ENCODE results near the gene DERL3. TPM values are rescaled to one million over a fixed set of nuclear protein-coding genes. Genes with fewer than 3 reads are reported as not detected.
A peak's percentile ranks its signal among the peaks of the same experiment; 100 is the strongest.

DERL3 gene
- total and polyA plus RNA-seq, 2 of the 13 experiments (the other 11 are each of a cell fraction or from before 2014, with no cell fraction given): not detected

DNA sequence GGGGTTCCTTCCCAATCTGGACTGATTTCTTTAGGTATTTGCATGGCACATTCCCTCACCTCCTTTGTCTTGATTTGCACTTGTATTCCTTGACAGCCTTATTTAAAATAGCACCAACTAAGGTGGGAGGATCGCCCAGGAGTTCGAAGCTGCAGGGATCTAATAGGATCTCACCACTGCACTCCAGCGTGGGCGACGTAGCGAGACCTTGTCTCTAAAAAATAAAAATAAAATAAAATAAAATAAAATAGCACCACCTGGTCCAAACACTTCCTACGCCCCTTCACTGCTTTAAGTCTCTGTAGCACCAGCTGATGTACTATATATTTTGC is 19.6 kb upstream of the DERL3 start:
- TF ChIP-seq THYN1 (CRISPR knock-in tag; IDR thresholded peaks at IDR 0.05; ENCODE audit: borderline replicate concordance, low read depth) (no peak), ZNF468 (CRISPR knock-in tag; IDR thresholded peaks at IDR 0.05) (no peak), KLF16 (CRISPR knock-in tag; IDR thresholded peaks at IDR 0.05) (no peak), MEIS1 (CRISPR knock-in tag; IDR thresholded peaks at IDR 0.05; ENCODE audit: borderline replicate concordance) (no peak)
- CTCF ChIA-PET (ENCODE audit: low intra/inter-chr PET ratio, low total read pairs): no interaction called here
- in situ Hi-C loops (cut with HindIII; ENCODE audit: extremely low pct_ligation_motif_present, low pct_unique_long_range_greater_than_20kb): no loop called here

DNA sequence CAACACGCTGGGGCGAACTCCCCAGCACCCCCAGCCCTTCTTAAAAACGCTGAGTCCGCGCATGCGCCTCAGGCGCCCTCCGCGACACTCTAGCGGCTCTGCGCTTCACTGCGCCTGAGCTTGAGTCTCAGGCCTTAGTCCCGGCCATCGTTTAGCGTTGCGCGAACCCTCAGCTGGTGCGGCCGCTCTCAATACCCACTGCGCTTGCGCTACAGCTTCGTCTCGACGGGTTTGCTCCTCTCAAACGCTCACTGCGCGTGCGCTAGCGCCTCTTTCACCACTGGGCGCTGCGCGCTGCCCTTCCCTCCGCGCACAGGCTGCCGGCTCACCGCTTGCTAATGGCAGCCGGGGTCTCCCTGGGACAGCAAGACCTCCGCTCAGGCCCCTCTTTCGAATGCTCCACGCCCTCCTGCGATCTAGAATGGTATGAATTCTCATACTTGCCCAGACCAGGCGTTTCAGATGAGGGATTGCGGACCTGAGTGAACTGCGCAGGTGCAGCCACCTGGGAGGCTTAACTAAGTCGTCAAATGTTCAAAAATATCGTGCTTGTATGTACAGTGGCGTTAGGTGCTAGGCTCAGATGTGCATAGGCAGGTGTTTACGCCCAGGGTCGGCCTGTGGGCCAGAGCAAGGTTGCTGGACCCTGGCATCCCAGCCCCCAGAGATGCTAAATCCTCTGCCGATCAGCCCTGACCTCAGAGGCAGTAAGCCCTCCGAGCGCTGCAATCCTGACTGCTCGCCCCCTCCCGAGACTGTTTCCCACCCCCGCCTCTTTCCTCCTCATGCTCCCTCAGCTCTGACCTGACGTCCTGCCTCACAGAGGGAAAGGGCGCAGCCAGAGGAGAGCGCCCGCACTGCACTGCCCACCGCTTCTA is 19.0 kb upstream of the DERL3 start, which contains the start of gene SLC2A11:
SLC2A11 (plus strand) TSS at position 270 of the 878 bp plus-strand sequence; CDS start at position 395, 125 bp downstream.
- intact Hi-C loops (cut with micrococcal nuclease; ENCODE audit: unreplicated experiment): loop anchor here (5.0 kb wide), 1 partner anchor 71 kb away; the partner anchor contains the start of gene SMARCB1
- no peaks in the 10 kb centered on the region for H3K9me3 ChIP-seq (ENCODE audit: low read length)
- ChIA-PET POLR2A (interaction anchor here (0.6 to 3.2 kb wide), 37 partner anchors 8 to 692 kb away, joined by 3 to 57 read pairs (median 4); partner anchors contain the start of genes CHCHD10, MIF, MMP11 and SMARCB1), CTCF (ENCODE audit: low intra/inter-chr PET ratio, low total read pairs) (interaction anchor here (2.1 kb wide), 1 partner anchor 89 kb away, joined by 6 read pairs; no protein-coding TSS in a partner anchor)
- peak within 1 kb of the TSS; percentile 74 for H3K9ac ChIP-seq (ENCODE audit: insufficient read depth, low read depth, low read length)
- H3K4me3 ChIP-seq (replicated peaks in 1 of 3; ENCODE audit: insufficient read depth in 1 of 3, low read depth in 2 of 3, low read length in 3 of 3): peak within 1 kb of the TSS; percentile 65 to 89 (median 75)
- no peaks in the 10 kb centered on the region; a peak in 1 of 5 replicates for H3K27me3 ChIP-seq (ENCODE audit: control insufficient read depth in 1 of 2, insufficient read depth in 2 of 2, low read length in 2 of 2)
- H3K79me2 ChIP-seq (ENCODE audit: insufficient read depth, low read length): peaks cover 7% of the 10 kb centered on the region
- H3K36me3 ChIP-seq (replicated peaks in 1 of 2; ENCODE audit: control insufficient read depth in 1 of 2, insufficient read depth in 2 of 2, low read length in 2 of 2): no peaks in the 10 kb centered on the region
- H3K4me1 ChIP-seq (ENCODE audit: insufficient read depth, low read length): peaks cover 25% of the 10 kb centered on the region
- ATAC-seq (peak; percentile 93), DNase-seq (ENCODE audit: low spot score) (peak; percentile 96), FAIRE-seq (peak; percentile 81)
- TSS peak; percentile 59 for BruUV-seq (replicated peaks)
- in situ Hi-C loops (cut with HindIII; ENCODE audit: extremely low pct_ligation_motif_present, low pct_unique_long_range_greater_than_20kb): no loop called here
- WGBS (ENCODE audit: low lambda C conversion rate): 6% methylated on average over 39 of the region's 60 CpGs
- H3K27ac ChIP-seq (ENCODE audit: extremely low read length, insufficient read depth, low read length): peak within 1 kb of the TSS; percentile 81
- peak within 1 kb of the TSS; percentile 100 for H3K4me2 ChIP-seq (ENCODE audit: low read depth, low read length)
- H2AFZ ChIP-seq (ENCODE audit: low read length): peak within 1 kb of the TSS; percentile 85
- H4K20me1 ChIP-seq (ENCODE audit: insufficient read depth, low read length): no peaks in the 10 kb centered on the region
- TF ChIP-seq SMARCC2 (IDR thresholded peaks at IDR 0.05) (no peak), KLF11 (CRISPR knock-in tag; IDR thresholded peaks at IDR 0.05) (no peak), ZNF605 (CRISPR knock-in tag; IDR thresholded peaks at IDR 0.05) (no peak), TBL1XR1 (IDR thresholded peaks at IDR 0.05; ENCODE audit: borderline replicate concordance, low read length, partially characterized antibody) (no peak), ZFY (CRISPR knock-in tag; IDR thresholded peaks at IDR 0.05) (peak; percentile 84; the same call in 1 of the 2 replicates), NCOA1 (CRISPR knock-in tag; IDR thresholded peaks at IDR 0.05) (no peak), MIER3 (CRISPR knock-in tag; IDR thresholded peaks at IDR 0.05; ENCODE audit: borderline replicate concordance) (no peak), FLYWCH1 (CRISPR knock-in tag; IDR thresholded peaks at IDR 0.05) (no peak)
- TF ChIP-seq, protein P1, sequence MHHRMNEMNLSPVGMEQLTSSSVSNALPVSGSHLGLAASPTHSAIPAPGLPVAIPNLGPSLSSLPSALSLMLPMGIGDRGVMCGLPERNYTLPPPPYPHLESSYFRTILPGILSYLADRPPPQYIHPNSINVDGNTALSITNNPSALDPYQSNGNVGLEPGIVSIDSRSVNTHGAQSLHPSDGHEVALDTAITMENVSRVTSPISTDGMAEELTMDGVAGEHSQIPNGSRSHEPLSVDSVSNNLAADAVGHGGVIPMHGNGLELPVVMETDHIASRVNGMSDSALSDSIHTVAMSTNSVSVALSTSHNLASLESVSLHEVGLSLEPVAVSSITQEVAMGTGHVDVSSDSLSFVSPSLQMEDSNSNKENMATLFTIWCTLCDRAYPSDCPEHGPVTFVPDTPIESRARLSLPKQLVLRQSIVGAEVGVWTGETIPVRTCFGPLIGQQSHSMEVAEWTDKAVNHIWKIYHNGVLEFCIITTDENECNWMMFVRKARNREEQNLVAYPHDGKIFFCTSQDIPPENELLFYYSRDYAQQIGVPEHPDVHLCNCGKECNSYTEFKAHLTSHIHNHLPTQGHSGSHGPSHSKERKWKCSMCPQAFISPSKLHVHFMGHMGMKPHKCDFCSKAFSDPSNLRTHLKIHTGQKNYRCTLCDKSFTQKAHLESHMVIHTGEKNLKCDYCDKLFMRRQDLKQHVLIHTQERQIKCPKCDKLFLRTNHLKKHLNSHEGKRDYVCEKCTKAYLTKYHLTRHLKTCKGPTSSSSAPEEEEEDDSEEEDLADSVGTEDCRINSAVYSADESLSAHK (CRISPR knock-in tag; IDR thresholded peaks at IDR 0.05; ENCODE audit: borderline replicate concordance): no peak

More for the DNA sequence above, 19.6 kb upstream of the DERL3 start:
- no peaks in the 10 kb centered on the region; a peak in 1 of 5 replicates for H3K27me3 ChIP-seq (ENCODE audit: control insufficient read depth in 1 of 2, insufficient read depth in 2 of 2, low read length in 2 of 2)
- WGBS (ENCODE audit: low lambda C conversion rate): 89% methylated on average over 7 of the region's 7 CpGs
- intact Hi-C loops (cut with micrococcal nuclease; ENCODE audit: unreplicated experiment): loop anchor here (5.0 kb wide), 1 partner anchor 71 kb away; the partner anchor contains the start of gene SMARCB1
- peak overlapping the region; percentile 81 for H3K27ac ChIP-seq (ENCODE audit: extremely low read length, insufficient read depth, low read length)
- peak overlapping the region; percentile 65 to 89 (median 75) for H3K4me3 ChIP-seq (replicated peaks in 1 of 3; ENCODE audit: insufficient read depth in 1 of 3, low read depth in 2 of 3, low read length in 3 of 3)
- no peak overlapping the region for H2AFZ ChIP-seq (ENCODE audit: low read length)
- FAIRE-seq (no peak), DNase-seq (ENCODE audit: low spot score) (no peak), ATAC-seq (no peak)
- no TSS peak for BruUV-seq (replicated peaks)
- H3K4me1 ChIP-seq (ENCODE audit: insufficient read depth, low read length): peaks cover 25% of the 10 kb centered on the region
- H4K20me1 ChIP-seq (ENCODE audit: insufficient read depth, low read length): no peaks in the 10 kb centered on the region
- POLR2A ChIA-PET: interaction anchor here (1.6 to 3.2 kb wide), 3 partner anchors 13 to 91 kb away, joined by 12 to 57 read pairs (median 56); partner anchors contain the start of genes CHCHD10 and MIF
- H3K9ac ChIP-seq (ENCODE audit: insufficient read depth, low read depth, low read length): peak overlapping the region; percentile 74
- H3K4me2 ChIP-seq (ENCODE audit: low read depth, low read length): peak overlapping the region; percentile 100
- no peaks in the 10 kb centered on the region for H3K9me3 ChIP-seq (ENCODE audit: low read length)
- peaks cover 7% of the 10 kb centered on the region for H3K79me2 ChIP-seq (ENCODE audit: insufficient read depth, low read length)
- no peaks in the 10 kb centered on the region for H3K36me3 ChIP-seq (replicated peaks in 1 of 2; ENCODE audit: control insufficient read depth in 1 of 2, insufficient read depth in 2 of 2, low read length in 2 of 2)
